GM08714 (cell line): ENCODE data around the gene RABEP2.
A peak's percentile ranks its signal among the peaks of the same experiment; 100 is the strongest.
"Not testable (repeated sequence)": the region's sequence is repeated elsewhere in the genome, so short reads cannot be mapped to it uniquely, and the experiment has no call there.

Experiments used
- H3K4me3 ChIP-seq: fragments of 200-500 bp; sonication (Bioruptor generic); 2 replicates; pipeline ENCODE4 v1.5.1; 2014; ENCODE audit warnings: mild to moderate bottlenecking, low read length, inconsistent platforms
- ZNF274 ChIP-seq: IDR thresholded peaks from 2 replicates; pipeline ENCODE4 v1.6.1; 2012; ENCODE audit warnings: mild to moderate bottlenecking, low read depth, low read length

Gene RABEP2

DNA sequence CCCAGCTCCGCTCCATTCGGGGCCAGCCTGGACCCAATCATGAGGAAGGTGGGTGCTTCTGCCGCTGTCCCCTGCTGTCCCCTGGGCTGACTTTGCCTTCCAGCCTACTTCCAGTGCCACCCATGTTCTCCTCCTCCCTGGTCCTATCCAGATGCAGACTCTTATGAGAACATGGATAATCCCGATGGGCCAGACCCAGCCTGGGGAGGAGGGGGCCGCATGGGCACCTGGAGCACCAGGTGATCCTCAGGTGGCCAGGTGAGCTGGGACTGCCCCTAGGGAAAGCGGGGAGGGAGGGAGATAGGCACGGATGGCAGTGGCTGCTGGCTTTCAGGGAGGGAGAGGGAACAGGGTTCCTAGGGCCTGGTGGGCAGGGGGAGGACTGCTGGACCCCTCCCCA lies 13.7 kb upstream of the RABEP2 start:
- H3K4me3 ChIP-seq, result no peak overlapping the region
- TF ChIP-seq ZNF274, result no peak

DNA sequence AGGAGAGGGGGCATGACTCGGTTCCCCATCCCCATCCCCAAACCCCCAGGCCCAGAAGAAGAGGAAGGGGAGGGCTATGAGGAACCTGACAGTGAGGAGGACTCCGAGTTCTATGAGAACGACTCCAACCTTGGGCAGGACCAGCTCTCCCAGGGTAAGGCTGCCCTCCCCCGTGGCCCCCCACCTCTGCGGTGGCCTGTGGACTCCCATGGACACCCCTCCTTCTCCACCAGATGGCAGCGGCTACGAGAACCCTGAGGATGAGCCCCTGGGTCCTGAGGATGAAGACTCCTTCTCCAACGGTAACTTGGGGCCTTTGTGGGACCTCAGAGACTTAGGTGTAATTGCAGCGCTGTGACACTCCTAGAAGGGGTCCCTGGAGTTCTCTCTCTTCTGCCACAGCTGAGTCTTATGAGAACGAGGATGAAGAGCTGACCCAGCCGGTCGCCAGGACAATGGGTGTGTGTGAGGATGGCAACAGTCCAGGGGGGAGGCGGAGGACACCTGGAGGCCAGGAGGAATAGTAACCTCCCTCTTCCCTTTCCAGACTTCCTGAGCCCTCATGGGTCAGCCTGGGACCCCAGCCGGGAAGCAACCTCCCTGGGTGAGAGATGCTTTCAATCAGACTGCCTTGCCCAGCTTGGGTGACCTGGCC lies 12.3 kb upstream of the RABEP2 start:
- no peak overlapping the region for H3K4me3 ChIP-seq
- no peak for TF ChIP-seq ZNF274

DNA sequence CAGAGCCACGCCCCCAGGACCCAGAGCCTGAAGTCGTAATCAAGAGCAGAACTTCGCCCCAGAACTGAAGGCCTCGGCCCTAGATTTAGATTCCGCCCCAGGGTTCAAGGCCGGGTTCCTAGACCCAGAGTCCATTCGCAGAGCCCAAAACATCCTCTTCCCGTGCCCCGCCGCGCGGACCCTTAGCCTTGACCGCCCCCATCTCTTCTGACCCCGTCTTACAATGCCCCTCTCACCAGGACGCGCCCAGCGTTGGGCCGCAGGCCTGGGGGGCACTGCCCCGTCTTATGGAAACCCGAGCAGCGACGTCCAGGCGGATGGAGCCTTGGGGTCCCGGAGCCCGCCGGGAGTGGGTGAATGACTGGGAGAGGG lies 11.7 kb upstream of the RABEP2 start:
- TF ChIP-seq ZNF274, result no peak
- no peak overlapping the region for H3K4me3 ChIP-seq

DNA sequence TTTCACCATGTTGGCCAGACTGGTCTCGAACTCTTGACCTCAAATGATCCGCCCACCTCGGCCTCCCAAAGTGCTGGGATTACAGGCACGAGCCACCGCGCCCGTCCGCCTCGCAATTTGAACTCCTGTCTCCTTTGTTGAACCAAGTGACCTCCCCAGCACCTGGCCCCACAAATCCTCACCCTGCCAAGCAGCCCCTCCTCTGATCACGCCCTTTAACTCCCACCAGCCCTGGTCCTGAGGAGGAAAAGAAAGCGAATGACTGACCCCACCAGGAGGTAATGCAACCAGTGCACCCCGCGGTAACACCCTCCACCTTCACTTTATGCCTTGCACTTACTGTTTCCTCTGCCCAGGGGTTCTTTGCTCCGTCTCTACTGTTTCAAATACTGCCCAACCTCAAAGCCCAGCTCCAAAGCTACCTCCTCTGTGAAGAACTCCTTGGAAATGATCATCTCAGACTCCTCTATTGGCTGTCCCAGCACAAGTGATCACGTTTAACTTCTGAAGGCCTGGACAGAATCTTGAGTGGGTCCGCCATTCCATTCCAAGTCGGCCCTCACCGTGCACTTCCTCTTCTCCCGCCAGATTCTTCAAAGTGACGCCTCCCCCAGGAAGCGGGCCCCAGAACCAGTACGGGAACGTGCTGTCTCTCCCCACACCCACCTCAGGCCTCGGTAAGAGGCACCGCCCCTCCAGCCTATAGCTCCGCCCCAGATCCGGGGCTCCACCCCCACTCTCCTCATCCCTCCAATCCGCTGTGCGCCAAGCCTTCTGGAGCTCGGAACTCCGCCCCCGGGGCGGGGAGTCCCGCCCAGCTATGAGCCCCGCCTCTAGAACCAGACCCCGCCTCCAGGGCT lies 11.1 kb upstream of the RABEP2 start:
- peak overlapping the region; percentile 40; the same call in 1 of the 2 replicates for H3K4me3 ChIP-seq
- no peak for TF ChIP-seq ZNF274

DNA sequence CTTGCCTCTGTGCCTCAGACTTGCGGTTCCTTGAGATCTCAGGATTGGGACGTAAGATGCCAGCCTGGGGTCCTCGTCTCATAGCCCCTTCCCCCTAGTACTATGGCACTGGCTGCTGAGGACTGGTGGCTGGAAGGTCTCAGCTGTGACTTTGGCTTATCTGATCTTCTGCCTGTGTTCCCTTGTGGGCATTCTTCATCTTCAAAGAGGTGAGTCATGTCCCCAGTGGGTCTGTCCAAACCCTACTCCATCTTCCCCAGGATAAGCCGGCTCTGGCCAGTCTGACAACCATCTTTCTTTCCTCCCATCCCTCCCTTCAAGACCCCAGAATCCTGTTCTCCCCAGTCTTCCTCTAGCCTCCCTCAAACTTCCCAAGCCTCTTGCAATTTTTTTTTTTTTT lies 10.3 kb upstream of the RABEP2 start:
- H3K4me3 ChIP-seq, result no peak overlapping the region; the same call in 1 of the 2 replicates
- no peak for TF ChIP-seq ZNF274

DNA sequence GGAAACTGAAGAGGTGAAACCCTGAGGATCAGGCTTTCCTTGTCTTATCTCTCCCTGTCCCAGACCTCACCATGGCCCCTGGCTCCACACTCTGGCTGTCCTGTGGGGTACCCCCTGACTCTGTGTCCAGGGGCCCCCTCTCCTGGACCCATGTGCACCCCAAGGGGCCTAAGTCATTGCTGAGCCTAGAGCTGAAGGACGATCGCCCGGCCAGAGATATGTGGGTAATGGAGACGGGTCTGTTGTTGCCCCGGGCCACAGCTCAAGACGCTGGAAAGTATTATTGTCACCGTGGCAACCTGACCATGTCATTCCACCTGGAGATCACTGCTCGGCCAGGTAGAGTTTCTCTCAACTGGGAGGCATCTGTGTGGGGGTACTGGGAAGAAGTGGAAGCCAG lies 8.1 kb upstream of the RABEP2 start:
- H3K4me3 ChIP-seq, result peak overlapping the region; percentile 68; the same call in 1 of the 2 replicates
- TF ChIP-seq ZNF274, result no peak

DNA sequence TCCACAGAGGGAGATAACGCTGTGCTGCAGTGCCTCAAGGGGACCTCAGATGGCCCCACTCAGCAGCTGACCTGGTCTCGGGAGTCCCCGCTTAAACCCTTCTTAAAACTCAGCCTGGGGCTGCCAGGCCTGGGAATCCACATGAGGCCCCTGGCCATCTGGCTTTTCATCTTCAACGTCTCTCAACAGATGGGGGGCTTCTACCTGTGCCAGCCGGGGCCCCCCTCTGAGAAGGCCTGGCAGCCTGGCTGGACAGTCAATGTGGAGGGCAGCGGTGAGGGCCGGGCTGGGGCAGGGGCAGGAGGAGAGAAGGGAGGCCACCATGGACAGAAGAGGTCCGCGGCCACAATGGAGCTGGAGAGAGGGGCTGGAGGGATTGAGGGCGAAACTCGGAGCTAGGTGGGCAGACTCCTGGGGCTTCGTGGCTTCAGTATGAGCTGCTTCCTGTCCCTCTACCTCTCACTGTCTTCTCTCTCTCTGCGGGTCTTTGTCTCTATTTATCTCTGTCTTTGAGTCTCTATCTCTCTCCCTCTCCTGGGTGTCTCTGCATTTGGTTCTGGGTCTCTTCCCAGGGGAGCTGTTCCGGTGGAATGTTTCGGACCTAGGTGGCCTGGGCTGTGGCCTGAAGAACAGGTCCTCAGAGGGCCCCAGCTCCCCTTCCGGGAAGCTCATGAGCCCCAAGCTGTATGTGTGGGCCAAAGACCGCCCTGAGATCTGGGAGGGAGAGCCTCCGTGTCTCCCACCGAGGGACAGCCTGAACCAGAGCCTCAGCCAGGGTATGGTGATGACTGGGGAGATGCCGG lies 7.5 kb upstream of the RABEP2 start:
- peak overlapping the region; percentile 68; the same call in 1 of the 2 replicates for H3K4me3 ChIP-seq
- TF ChIP-seq ZNF274, result no peak

DNA sequence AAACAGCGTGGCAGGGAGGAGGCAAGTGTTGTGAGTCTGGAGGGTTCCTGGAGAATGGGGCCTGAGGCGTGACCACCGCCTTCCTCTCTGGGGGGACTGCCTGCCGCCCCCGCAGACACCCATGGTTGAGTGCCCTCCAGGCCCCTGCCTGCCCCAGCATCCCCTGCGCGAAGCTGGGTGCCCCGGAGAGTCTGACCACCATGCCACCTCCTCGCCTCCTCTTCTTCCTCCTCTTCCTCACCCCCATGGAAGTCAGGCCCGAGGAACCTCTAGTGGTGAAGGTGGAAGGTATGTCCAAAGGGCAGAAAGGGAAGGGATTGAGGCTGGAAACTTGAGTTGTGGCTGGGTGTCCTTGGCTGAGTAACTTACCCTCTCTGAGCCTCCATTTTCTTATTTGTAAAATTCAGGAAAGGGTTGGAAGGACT lies 6.8 kb upstream of the RABEP2 start, which contains the start of gene CD19:
Gene CD19 (plus strand): TSS at position 171 of the 425 bp plus-strand sequence. CDS start 30 bp downstream, at position 201.
- H3K4me3 ChIP-seq, result peak within 1 kb of the TSS; percentile 68; the same call in 1 of the 2 replicates
- TF ChIP-seq ZNF274, result no peak

DNA sequence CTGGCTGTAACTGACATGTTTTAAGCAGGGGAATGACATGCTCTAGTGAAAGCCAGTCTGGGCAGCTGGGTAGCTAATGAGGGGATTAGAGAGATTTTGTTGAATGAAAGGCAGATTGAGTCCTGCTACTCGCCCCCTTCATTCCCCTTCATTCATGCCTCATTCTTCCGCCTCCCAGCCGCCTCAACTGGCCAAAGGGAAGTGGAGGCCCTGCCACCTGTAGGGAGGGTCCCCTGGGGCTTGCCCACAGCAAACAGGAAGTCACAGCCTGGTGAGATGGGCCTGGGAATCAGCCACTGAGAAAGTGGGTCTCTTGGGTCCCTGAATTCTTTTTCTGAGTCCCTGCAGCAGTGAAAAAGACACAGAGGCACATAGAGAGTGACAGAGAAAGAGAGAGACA lies 5.6 kb upstream of the RABEP2 start:
- no peak overlapping the region; the same call in 1 of the 2 replicates for H3K4me3 ChIP-seq
- no peak for TF ChIP-seq ZNF274

DNA sequence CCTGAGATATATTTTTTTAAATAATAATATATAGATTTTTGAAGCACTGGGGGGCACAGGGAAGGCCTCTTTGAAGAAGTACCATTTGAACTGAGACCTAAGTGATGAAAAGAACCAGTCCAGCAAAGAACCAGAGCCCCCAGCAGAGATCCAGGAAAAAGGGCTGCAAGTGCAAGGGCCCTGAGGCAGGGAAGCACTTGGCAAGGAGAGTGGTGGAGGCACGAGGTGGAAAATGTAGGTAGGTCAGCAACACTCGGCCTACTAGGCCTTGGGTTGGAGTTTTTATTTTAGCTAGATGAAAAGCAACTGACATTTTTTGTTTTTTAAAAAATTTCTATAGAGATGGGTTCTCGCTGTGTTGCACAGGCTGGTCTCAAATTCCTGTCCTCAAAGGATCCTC lies 5.2 kb upstream of the RABEP2 start:
- no peak overlapping the region for H3K4me3 ChIP-seq
- TF ChIP-seq ZNF274, result no peak

DNA sequence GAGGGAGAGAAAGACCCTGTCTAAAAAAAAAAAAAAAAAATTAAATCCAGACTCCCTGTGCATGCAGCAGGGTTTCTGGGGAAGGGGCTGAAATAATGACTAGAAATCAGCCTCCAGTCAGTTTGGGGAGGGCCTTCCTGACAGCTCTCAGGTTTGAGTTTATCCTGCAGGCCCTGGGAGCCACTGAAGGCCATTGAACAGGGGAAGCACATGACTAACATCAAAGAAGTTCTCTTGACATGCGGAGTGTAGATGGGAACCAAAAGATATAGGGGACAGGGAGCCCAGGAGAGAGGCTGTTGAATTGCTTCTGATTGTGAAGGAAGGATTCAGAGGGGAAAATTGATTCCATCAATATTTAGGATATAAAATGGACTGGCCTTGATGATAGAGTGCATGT lies 2.8 kb upstream of the RABEP2 start:
- no peak for TF ChIP-seq ZNF274
- H3K4me3 ChIP-seq, result no peak overlapping the region

DNA sequence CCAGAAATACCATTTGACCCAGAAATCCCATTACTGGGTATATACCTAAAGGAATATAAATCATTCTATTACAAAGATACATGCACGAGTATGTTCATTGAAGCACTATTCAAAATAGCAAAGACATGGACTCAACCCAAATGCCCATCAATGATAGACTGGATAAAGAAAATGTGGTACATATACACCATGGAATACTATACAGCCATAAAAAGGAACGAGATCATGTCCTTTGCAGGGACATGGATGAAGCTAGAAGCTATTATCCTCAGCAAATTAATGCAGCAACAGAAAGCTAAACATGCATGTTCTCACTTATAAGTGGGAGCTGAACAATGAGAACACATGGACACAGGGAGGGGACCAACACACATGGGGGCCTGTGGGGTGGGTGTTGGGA lies 1.2 kb upstream of the RABEP2 start:
- not testable (repeated sequence) for H3K4me3 ChIP-seq

DNA sequence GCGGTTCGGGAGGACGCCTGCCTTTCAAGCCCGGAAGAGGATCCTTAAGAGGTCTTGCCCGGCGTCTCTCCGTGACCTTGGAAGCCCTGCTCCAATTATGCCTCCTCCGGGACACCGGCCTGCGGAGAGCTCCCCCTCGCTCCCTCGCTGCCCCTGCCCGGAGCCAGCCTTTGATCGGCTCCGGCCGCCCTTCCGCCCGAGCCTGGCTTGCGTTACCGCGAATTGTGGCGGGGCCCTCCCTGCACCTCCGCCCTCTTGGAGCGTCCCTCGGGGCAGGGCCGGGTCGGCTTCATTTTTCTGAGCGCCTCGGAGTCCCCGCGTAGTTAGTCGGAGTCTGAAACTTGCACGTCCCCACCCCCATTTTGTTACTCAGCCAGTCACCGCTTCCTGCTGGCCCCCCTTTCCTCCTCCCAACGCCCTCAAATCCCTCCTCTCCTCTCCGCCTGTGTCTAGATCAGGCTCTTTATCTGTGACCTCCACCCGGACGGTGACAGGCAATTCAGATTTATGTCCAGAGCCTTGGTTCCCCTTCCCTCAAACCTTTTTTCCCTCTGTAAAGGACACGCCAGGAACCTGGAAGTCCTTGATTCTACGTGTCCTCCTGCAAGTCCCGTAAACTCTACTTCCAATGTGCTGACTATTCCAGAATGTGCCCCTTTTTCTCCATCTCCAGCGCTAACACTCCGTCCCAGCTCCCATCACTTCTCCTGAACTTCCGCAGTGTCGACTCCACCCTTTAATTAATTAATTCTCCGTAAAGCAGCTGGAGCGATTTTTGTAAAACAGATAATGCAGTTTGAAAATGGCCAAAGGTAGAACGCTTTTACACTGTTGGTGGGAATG lies 569 bp upstream of the RABEP2 start:
- H3K4me3 ChIP-seq, result peak overlapping the region; percentile 91
- TF ChIP-seq ZNF274, result no peak
